GM18502 (cell line): ENCODE results near the gene C1orf141.
"Not testable (repeated sequence)": the region's sequence is repeated elsewhere in the genome, so short reads cannot be mapped to it uniquely, and the experiment has no call there.

Experiments used
- ATAC-seq: cut with Tn5 transposase; IDR thresholded peaks from one replicate; pipeline ENCODE4 v1.9.1; 2021; ENCODE audit warnings: mild to moderate bottlenecking; ENCODE audit not compliant: unreplicated experiment, poor library complexity

Gene C1orf141

GRCh38 chr1:67134695-67135094 lies at the start of gene C1orf141:
Gene C1orf141, minus strand, starts transcription at chr1:67134970. Its CDS starts 7,730 bp downstream, at chr1:67127240.
- ATAC-seq = no peak

- no peak for ATAC-seq
Measured at GRCh38 chr1:67175530-67176087, 40.8 kb upstream of the C1orf141 start.

GRCh38 chr1:67174716-67175284 lies 40.0 kb upstream of the C1orf141 start:
- peak; percentile 74 for ATAC-seq

GRCh38 chr1:67173988-67174387 lies 39.2 kb upstream of the C1orf141 start:
- ATAC-seq = no peak

GRCh38 chr1:67171978-67172377 lies 37.2 kb upstream of the C1orf141 start:
- peak; percentile 33 for ATAC-seq

GRCh38 chr1:67171574-67171955 lies 36.8 kb upstream of the C1orf141 start:
- peak; percentile 14 for ATAC-seq

GRCh38 chr1:67170751-67171573 lies 36.2 kb upstream of the C1orf141 start:
- no peak for ATAC-seq

GRCh38 chr1:67169932-67170331 lies 35.2 kb upstream of the C1orf141 start:
- ATAC-seq = no peak

GRCh38 chr1:67169496-67169895 lies 34.7 kb upstream of the C1orf141 start:
- ATAC-seq = no peak

- peak; percentile 88 for ATAC-seq
Measured at GRCh38 chr1:67166196-67166595, 31.4 kb upstream of the C1orf141 start, which contains the start of gene IL23R. Gene IL23R, plus strand, starts transcription at chr1:67166454. Its CDS starts 1,667 bp downstream, at chr1:67168121.

- ATAC-seq = no peak
Measured at GRCh38 chr1:67165468-67166041, 30.8 kb upstream of the C1orf141 start.

- peak; percentile 68 for ATAC-seq
Measured at GRCh38 chr1:67162954-67163353, 28.2 kb upstream of the C1orf141 start.

- no peak for ATAC-seq
Measured at GRCh38 chr1:67159233-67159632, 24.5 kb upstream of the C1orf141 start.

- no peak for ATAC-seq
Measured at GRCh38 chr1:67158401-67158800, 23.6 kb upstream of the C1orf141 start.

- no peak for ATAC-seq
Measured at GRCh38 chr1:67150931-67151330, 16.2 kb upstream of the C1orf141 start.

- ATAC-seq = peak; percentile 97
Measured at GRCh38 chr1:67149179-67149770, 14.5 kb upstream of the C1orf141 start.

GRCh38 chr1:67148516-67149178 lies 13.9 kb upstream of the C1orf141 start:
- ATAC-seq = peak; percentile 26

- not testable (repeated sequence) for ATAC-seq
Measured at GRCh38 chr1:67147973-67148372, 13.2 kb upstream of the C1orf141 start.

- no peak for ATAC-seq
Measured at GRCh38 chr1:67146539-67146938, 11.8 kb upstream of the C1orf141 start.

GRCh38 chr1:67146101-67146500 lies 11.3 kb upstream of the C1orf141 start:
- no peak for ATAC-seq
